ENCODE data around the gene CPLX4. TPM values are rescaled to one million over a fixed set of nuclear protein-coding genes. Genes with fewer than 3 reads are reported as not detected.

The CPLX4 gene
- total RNA-seq, 2 experiments from 2014 or later = not detected

- TF ChIP-seq CTCF (IDR thresholded peaks at IDR 0.05) = no peak
- Histone ChIP-seq H3K4me3 (ENCODE audit: low read length) (no peak overlapping the region), H3K4me1 (ENCODE audit: insufficient read depth, low read length) (peaks cover 46% of the 10 kb centered on the region), H3K27ac (ENCODE audit: low read depth in 1 of 2, low read length in 2 of 2) (no peak overlapping the region), H3K36me3 (ENCODE audit: insufficient read depth, low read length) (no peaks in the 10 kb centered on the region), H3K27me3 (ENCODE audit: control insufficient read depth in 1 of 2, insufficient read depth in 2 of 2, low read length in 2 of 2) (peaks cover 82 to 90% of the 10 kb centered on the region in 2 experiments), H3K9me3 (ENCODE audit: control insufficient read depth in 1 of 2, insufficient read depth in 1 of 2, low read length in 2 of 2) (peaks cover 0 to 45% of the 10 kb centered on the region in 2 experiments)
- no peaks in the 10 kb centered on the region for H3K9me3 Mint-ChIP-seq
- H3K4me3 Mint-ChIP-seq = no peak overlapping the region
- H3K4me1 Mint-ChIP-seq (ENCODE audit: low read depth) = peaks cover 46% of the 10 kb centered on the region
- DNase-seq (peak in 3 of 14 experiments; percentile 8 to 43 (median 39)), ATAC-seq (ENCODE audit: poor library complexity) (no peak)
- H3K27ac Mint-ChIP-seq = no peak overlapping the region
- peaks cover 77% of the 10 kb centered on the region for H3K27me3 Mint-ChIP-seq
- H3K36me3 Mint-ChIP-seq (ENCODE audit: low read depth) = no peaks in the 10 kb centered on the region
- intact Hi-C loops (cut with DNase I, micrococcal nuclease) = no loop called here
- ChIA-PET POLR2A (no interaction called here), CTCF (no interaction called here)
Observed at GRCh38 chr18:59268721-59269562, 49.5 kb downstream of the CPLX4 start.

GRCh38 chr18:59268127-59268720 lies 50.2 kb downstream of the CPLX4 start:
- POLR2A ChIA-PET = interaction anchor here (0.6 kb wide), 1 partner anchor 91 kb away, joined by 3 read pairs; the partner anchor contains the start of gene LMAN1
- H3K27me3 Mint-ChIP-seq = peaks cover 78% of the 10 kb centered on the region
- Histone ChIP-seq H3K4me1 (ENCODE audit: insufficient read depth, low read length) (peaks cover 39% of the 10 kb centered on the region), H3K9me3 (ENCODE audit: control insufficient read depth in 1 of 2, insufficient read depth in 1 of 2, low read length in 2 of 2) (peaks cover 0 to 38% of the 10 kb centered on the region in 2 experiments), H3K36me3 (ENCODE audit: insufficient read depth, low read length) (no peaks in the 10 kb centered on the region), H3K27ac (ENCODE audit: low read depth in 1 of 2, low read length in 2 of 2) (no peak overlapping the region), H3K4me3 (ENCODE audit: low read length) (no peak overlapping the region), H3K27me3 (ENCODE audit: control insufficient read depth in 1 of 2, insufficient read depth in 2 of 2, low read length in 2 of 2) (peaks cover 82 to 90% of the 10 kb centered on the region in 2 experiments)
- no peak overlapping the region for H3K4me3 Mint-ChIP-seq
- no peak for DNase-seq
- intact Hi-C loops (cut with DNase I, micrococcal nuclease) = no loop called here
- no peak for TF ChIP-seq CTCF (IDR thresholded peaks at IDR 0.05)
- H3K4me1 Mint-ChIP-seq (ENCODE audit: low read depth) = peaks cover 52% of the 10 kb centered on the region
- H3K27ac Mint-ChIP-seq = no peak overlapping the region
- CTCF ChIA-PET = no interaction called here
- H3K9me3 Mint-ChIP-seq = no peaks in the 10 kb centered on the region
- no peak for ATAC-seq (ENCODE audit: poor library complexity)
- H3K36me3 Mint-ChIP-seq (ENCODE audit: low read depth) = no peaks in the 10 kb centered on the region

- Mint-ChIP-seq H3K27ac (no peak overlapping the region), H3K36me3 (ENCODE audit: low read depth) (no peaks in the 10 kb centered on the region), H3K27me3 (peaks cover 84% of the 10 kb centered on the region), H3K4me3 (no peak overlapping the region), H3K4me1 (ENCODE audit: low read depth) (peaks cover 52% of the 10 kb centered on the region), H3K9me3 (no peaks in the 10 kb centered on the region)
- no peak overlapping the region for H3K27ac ChIP-seq (ENCODE audit: low read depth in 1 of 2, low read length in 2 of 2)
- POLR2A ChIA-PET = interaction anchor here (0.6 kb wide), 1 partner anchor 91 kb away, joined by 3 read pairs; the partner anchor contains the start of gene LMAN1
- CTCF ChIA-PET = no interaction called here
- ATAC-seq (ENCODE audit: poor library complexity) = no peak
- no peaks in the 10 kb centered on the region for H3K36me3 ChIP-seq (ENCODE audit: insufficient read depth, low read length)
- no peak overlapping the region for H3K4me3 ChIP-seq (ENCODE audit: low read length)
- intact Hi-C loops (cut with DNase I, micrococcal nuclease) = no loop called here
- H3K9me3 ChIP-seq (ENCODE audit: control insufficient read depth in 1 of 2, insufficient read depth in 1 of 2, low read length in 2 of 2) = peaks cover 0 to 37% of the 10 kb centered on the region in 2 experiments
- H3K27me3 ChIP-seq (ENCODE audit: control insufficient read depth in 1 of 2, insufficient read depth in 2 of 2, low read length in 2 of 2) = peaks cover 84 to 95% of the 10 kb centered on the region in 2 experiments
- TF ChIP-seq CTCF (IDR thresholded peaks at IDR 0.05) = no peak
- peaks cover 34% of the 10 kb centered on the region for H3K4me1 ChIP-seq (ENCODE audit: insufficient read depth, low read length)
- no peak for DNase-seq
Observed at GRCh38 chr18:59267503-59268126, 50.8 kb downstream of the CPLX4 start.
